GM21526 (cell line): ENCODE data around the gene DROSHA.
"Not testable (repeated sequence)": the region's sequence is repeated elsewhere in the genome, so short reads cannot be mapped to it uniquely, and the experiment has no call there.

ENCODE experiments used
- ATAC-seq: cut with Tn5 transposase; IDR thresholded peaks from one replicate; pipeline ENCODE4 v1.9.1; 2021; ENCODE audit warnings: moderate library complexity; ENCODE audit not compliant: unreplicated experiment, low FRiP score

DROSHA gene

GRCh38 chr5:31390256-31390655, 141.6 kb downstream of the DROSHA start:
- ATAC-seq, result no peak

DNA sequence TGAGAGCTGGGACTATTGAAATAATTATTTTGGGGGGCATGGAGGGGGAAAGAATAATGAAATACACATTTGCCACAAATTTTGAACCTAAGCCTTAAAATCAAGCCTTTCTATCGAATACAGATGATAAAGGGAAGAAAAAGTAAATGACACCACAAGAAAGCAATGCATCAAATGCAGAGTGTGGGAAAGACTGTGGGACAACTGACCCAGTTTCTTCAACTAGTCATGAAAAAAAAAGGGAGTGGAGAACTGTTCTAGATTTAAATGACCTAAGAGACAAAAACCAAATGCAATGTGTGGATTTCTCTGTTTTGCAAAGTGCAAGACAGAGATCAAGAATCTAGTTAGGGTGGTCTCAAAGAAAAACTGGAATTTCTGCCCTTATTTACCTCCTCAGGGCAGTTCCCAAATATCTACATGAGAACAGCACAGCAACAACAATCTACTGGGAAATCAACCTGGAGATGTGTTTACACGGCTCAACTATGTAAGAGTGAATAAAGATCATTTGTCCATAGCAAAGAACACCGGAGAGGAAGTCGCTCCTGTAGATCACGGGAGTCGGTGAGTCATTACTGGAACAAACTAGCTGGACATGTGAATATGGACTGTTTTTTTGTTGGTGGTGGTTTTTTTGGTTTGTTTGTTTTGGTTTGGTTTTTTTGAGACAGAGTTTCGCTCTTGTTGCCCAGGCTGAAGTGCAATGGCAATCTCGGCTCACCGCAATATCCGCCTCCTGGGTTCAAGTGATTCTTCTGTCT, 145.9 kb downstream of the DROSHA start:
- no peak for ATAC-seq

DNA sequence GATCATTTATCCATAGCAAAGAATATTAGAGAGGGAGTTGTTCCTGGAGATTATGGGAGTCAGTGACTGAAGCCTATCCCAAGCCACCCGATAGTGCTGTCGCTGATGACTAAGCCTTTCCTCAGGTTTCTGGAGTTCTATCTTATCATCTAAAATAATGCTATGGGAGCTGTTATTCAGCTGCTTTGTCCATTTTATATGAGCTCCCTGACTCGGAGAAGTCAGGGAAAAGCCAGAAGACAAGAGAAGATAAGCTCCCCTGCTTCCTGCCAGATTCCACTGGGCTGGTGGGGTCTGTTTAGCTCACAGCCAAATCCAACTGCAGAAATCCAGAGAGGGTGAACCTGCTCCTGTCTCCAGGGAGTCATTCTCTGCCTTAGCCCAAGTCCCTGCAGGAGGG, 148.2 kb downstream of the DROSHA start:
- ATAC-seq, result no peak

GRCh38 chr5:31382051-31382878, 149.6 kb downstream of the DROSHA start:
- peak; percentile 69 for ATAC-seq

- ATAC-seq, result no peak
Observed at GRCh38 chr5:31381299-31381698, 150.6 kb downstream of the DROSHA start.

- no peak for ATAC-seq
Observed at GRCh38 chr5:31380049-31380448, 151.8 kb downstream of the DROSHA start.

- ATAC-seq, result no peak
Observed at GRCh38 chr5:31378838-31379237, 153.1 kb downstream of the DROSHA start.

DNA sequence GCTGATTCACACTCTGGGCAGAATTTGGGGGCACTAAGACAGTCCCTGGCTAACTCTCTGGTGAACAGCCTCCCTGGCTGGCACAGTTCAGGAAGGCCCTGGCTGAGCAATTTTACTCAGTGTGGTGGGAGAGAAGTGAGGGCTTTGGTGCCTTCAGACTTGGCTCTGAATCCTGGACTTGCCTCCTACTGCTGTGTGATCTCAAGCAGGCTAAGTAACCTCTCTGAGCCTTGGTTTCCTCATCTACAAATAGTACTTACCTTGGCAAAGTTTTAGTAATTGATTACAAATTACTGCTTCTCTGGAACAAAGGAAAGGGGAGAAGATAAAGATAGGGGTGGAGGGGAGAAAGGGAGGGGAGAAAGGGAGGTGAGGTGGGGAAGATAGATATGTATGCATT, 153.8 kb downstream of the DROSHA start:
- no peak for ATAC-seq

- no peak for ATAC-seq
Observed at GRCh38 chr5:31377274-31377946, 154.5 kb downstream of the DROSHA start.

DNA sequence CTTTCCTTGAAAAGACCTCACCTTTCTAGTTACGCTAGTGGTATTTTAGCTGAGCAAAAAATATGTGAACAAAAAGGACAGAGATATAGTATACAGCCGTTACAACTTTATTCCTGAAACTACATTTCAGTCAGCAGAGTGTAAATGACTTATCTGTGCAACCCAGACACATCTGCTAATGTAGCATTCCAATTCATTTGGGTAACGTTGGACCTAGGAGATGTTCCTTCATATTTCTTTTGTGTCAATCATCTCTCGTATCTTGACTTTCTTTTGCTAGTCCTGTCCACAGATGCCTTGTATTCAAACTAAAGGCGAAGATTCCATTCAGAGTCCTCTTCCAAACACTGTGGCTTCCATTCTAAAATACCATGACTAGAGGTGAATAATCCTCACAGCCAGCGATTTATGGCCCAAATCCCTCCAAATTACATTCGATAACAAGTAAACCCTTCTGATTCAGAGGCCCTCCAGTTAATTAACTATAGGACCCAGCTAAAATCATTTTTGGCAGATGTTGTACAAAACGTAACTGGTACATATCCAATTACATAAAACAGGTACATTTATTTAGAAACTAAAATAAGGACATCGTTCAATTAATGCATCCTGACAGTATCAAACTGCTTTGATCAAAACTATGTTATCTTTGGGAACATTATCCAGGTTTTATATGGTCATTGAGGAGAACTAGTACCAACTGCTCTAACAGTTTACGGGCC, 155.7 kb downstream of the DROSHA start:
- no peak for ATAC-seq

- no peak for ATAC-seq
Observed at GRCh38 chr5:31372124-31372523, 159.8 kb downstream of the DROSHA start.

GRCh38 chr5:31366941-31367340, 165.0 kb downstream of the DROSHA start:
- ATAC-seq, result no peak

DNA sequence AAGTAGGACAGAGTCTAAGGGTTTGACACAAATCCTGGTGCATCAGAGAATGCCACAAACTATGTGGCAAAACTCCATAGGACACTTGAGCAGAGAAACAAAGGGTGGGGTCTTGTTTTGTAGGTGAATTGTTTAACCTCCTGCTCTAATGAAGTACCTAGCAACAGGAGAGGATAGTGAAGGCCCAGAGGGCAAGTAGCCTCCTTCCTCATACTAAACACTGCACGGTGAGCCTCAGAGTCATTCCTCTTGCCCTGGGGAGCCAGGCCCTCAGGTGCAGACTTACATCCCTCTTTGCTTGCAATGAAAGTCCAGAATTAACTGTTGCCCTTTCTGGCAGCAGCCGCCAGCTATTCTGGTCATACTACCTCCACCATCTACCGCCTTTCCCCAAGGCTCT, 166.1 kb downstream of the DROSHA start:
- no peak for ATAC-seq

GRCh38 chr5:31364881-31365636, 166.8 kb downstream of the DROSHA start:
- no peak for ATAC-seq

- ATAC-seq, result no peak
Observed at GRCh38 chr5:31362931-31363568, 168.8 kb downstream of the DROSHA start.

GRCh38 chr5:31362529-31362900, 169.4 kb downstream of the DROSHA start:
- no peak for ATAC-seq

DNA sequence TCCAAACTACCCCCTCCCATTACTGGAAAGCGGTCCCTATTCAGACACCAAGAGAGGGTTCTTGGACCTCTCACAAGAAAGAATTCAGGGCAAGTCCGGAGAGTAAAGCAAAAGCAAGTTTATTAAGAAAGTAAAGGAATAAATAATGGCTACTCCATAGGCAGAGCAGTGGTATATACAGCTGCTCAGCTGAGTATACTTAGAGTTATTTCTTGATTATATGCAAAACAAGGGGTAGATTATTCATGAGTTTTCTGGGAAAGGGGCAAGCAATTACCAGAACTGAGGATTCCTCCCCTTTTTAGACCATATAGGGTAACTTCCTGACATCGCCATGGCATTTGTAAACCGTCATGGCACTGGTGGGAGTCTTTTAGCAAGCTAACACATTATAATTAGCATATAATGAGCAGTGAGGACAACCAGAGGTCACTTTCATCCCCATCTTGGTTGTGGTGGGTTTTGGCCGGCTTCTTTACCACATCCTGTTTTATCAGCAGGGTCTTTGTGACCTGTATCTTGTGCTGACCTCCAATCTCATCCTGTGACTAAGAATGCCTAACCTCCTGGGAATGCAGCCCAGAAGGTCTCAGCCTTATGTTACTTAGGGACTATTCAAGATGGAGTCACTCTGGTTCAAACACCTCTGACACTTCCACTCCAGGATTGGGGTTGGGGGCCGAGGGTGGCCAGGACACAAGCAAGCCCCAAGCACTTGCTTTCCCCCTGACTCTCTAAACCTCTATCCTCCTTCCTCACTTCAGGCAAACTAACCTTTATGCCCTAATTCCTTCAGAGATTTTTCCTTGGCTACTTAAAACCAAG, 170.0 kb downstream of the DROSHA start:
- not testable (repeated sequence) for ATAC-seq

DNA sequence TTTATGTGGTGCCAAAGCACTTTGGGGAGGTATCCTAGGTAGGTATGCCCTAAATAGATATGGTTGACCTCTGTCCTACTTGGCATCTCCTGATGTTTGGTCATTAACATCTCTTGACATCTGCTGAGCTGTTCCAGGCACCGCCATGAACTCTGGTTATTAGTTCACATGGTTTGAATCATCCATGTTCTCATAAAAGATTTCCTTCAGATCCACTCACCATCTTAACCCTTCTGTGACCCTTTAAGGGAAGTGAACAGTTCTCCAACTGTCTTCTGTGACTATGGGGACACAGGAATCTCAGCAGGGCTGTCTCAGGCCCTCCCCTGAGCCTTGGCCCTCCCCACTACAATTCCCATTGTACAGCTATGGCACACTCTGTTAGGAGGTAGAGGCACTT, 170.7 kb downstream of the DROSHA start:
- ATAC-seq, result no peak

- ATAC-seq, result no peak
Observed at GRCh38 chr5:31359839-31360238, 172.1 kb downstream of the DROSHA start.
